K562 (cell line): ENCODE results near the gene ZNF319. TPM values are rescaled to one million over a fixed set of nuclear protein-coding genes. Genes with fewer than 3 reads are reported as not detected.

Source experiments
- ATAC-seq: fragments of 200-7000 bp; cut with Tn5 transposase; 3 replicates; pipeline ENCODE4 v1.9.1; 2020; ENCODE audit warnings: moderate library complexity
- BruUV-seq: library from RNA; stranded (reverse); fragments of 400-500 nt; replicated peaks from 2 replicates; lab custom pipeline; 2021; lab: Mats Ljungman, UMichigan
- CTCF ChIA-PET: fragments of 300-600 bp; formaldehyde crosslinking; extraction: SDS; loops from one replicate; lab custom pipeline; 2021; ENCODE audit warnings: low intra/inter-chr PET ratio; lab: Yijun Ruan, JAX
- POLR2A ChIA-PET: fragments of 300-600, 350-650 bp; sonication (Branson Sonifier 250); formaldehyde crosslinking; extraction: SDS; loops from one replicate; lab custom pipeline; 2021; ENCODE audit warnings: antibody characterized with exemption, inconsistent platforms; lab: Yijun Ruan, JAX
- DNase-seq, 4 experiments: peaks; one replicate each; pipeline versions ENCODE4 v3.0.0 to v3.0.0-alpha.2; 2011 to 2018; ENCODE audit warnings: low spot score in 3 of 4, mixed read lengths in 3 of 4; ENCODE audit errors: extremely low read depth in 1 of 4
- FAIRE-seq: peaks from 2 replicates; lab custom pipeline; 2011; peaks lifted over from hg19 to GRCh38; lab: Jason Lieb, UNC
- H2AFZ ChIP-seq: 2 replicates; pipeline ENCODE4 v1.6.0; 2011; ENCODE audit warnings: low read depth, low read length, control low read depth, inconsistent platforms
- H3K27ac ChIP-seq: fragments of 200-600 bp; 3 replicates; pipeline ENCODE4 v1.8.0; 2011; ENCODE audit warnings: low read depth, mild to moderate bottlenecking, control low read depth, inconsistent platforms, low read length, moderate library complexity, mixed read lengths; ENCODE audit errors: extremely low read depth
- H3K27me3 ChIP-seq, 2 experiments: fragments of 300-600 bp in 1 of 2; 2 replicates in 1 of 2; 3 replicates in 1 of 2; pipeline versions ENCODE4 v1.6.0 to v1.8.0; 2011; ENCODE audit warnings: inconsistent platforms in 2 of 2, low read length in 2 of 2, mild to moderate bottlenecking in 1 of 2, mixed read lengths in 1 of 2, moderate library complexity in 1 of 2; ENCODE audit not compliant: control insufficient read depth in 2 of 2, insufficient read depth in 2 of 2
- H3K36me3 ChIP-seq: fragments of 300-600 bp; 3 replicates; pipeline ENCODE4 v1.8.0; 2011; ENCODE audit warnings: mild to moderate bottlenecking, low read length, inconsistent platforms; ENCODE audit not compliant: control insufficient read depth, insufficient read depth
- H3K4me1 ChIP-seq, 2 experiments: fragments of 200-600 bp in 1 of 2; replicated peaks in 1 of 2; 2 replicates in 1 of 2; 3 replicates in 1 of 2; pipeline versions ENCODE4 v1.5.1 to v1.8.0; 2011; ENCODE audit warnings: inconsistent platforms in 2 of 2, low read length in 2 of 2, mild to moderate bottlenecking in 1 of 2, mixed read lengths in 1 of 2, moderate library complexity in 1 of 2; ENCODE audit not compliant: control insufficient read depth in 2 of 2, insufficient read depth in 2 of 2
- H3K4me2 ChIP-seq: 2 replicates; pipeline ENCODE4 v1.6.1; 2011; ENCODE audit warnings: low read length, control low read depth, inconsistent platforms, mixed read lengths; ENCODE audit not compliant: insufficient read depth
- H3K4me3 ChIP-seq: fragments of 200-600 bp; sonication (generic), shearing (Covaris generic); 2 replicates; pipeline ENCODE4 v1.5.1; 2016; ENCODE audit warnings: control low read depth, inconsistent platforms
- H3K79me2 ChIP-seq: fragments of 200-600 bp; 3 replicates; pipeline ENCODE4 v1.8.0; 2011; ENCODE audit warnings: low read length, inconsistent platforms; ENCODE audit not compliant: control insufficient read depth, insufficient read depth
- H3K9ac ChIP-seq, 2 experiments: 2 replicates each; pipeline versions ENCODE4 v1.6.0 to v1.6.1; 2011; ENCODE audit warnings: low read depth in 2 of 2, low read length in 2 of 2, control low read depth in 1 of 2, inconsistent platforms in 1 of 2, mild to moderate bottlenecking in 1 of 2, mixed read lengths in 1 of 2; ENCODE audit not compliant: insufficient read depth in 1 of 2
- H3K9me1 ChIP-seq: one replicate; pipeline ENCODE4 v1.6.0; 2011; ENCODE audit warnings: inconsistent platforms, mild to moderate bottlenecking, low read length, moderate library complexity; ENCODE audit not compliant: control insufficient read depth, insufficient read depth
- H3K9me3 ChIP-seq: replicated peaks from 2 replicates; pipeline ENCODE4 v1.5.1; 2011; ENCODE audit warnings: low read depth, low read length, inconsistent platforms; ENCODE audit not compliant: control insufficient read depth, insufficient read depth
- H4K20me1 ChIP-seq: replicated peaks from 2 replicates; pipeline ENCODE4 v1.6.1; 2011; ENCODE audit warnings: low read length, inconsistent platforms, mixed read lengths; ENCODE audit not compliant: control insufficient read depth, insufficient read depth
- BRF1 ChIP-seq: IDR thresholded peaks from 3 replicates; pipeline ENCODE4 v1.6.1; 2011; ENCODE audit warnings: borderline replicate concordance, mild to moderate bottlenecking; ENCODE audit not compliant: insufficient read length; ENCODE audit errors: extremely low read depth
- CREM ChIP-seq: IDR thresholded peaks from 2 replicates; pipeline ENCODE4 v1.6.1; 2014; ENCODE audit warnings: antibody characterized with exemption, low read depth
- KLF13 ChIP-seq: fragments of 450-650 bp; IDR thresholded peaks from 2 replicates; pipeline ENCODE4 v1.6.1; 2016; ENCODE audit warnings: missing genetic modification characterization, low read depth, mild to moderate bottlenecking, missing compliant biosample characterization, moderate library complexity, borderline replicate concordance
- NFE2L1 ChIP-seq: fragments of 450-650 bp; IDR thresholded peaks from 2 replicates; pipeline ENCODE4 v1.6.1; 2016; ENCODE audit warnings: missing genetic modification characterization, low read depth, mild to moderate bottlenecking, missing compliant biosample characterization, moderate library complexity, borderline replicate concordance
- PHB ChIP-seq: fragments of 250-450 bp; sonication (Bioruptor Pico); IDR thresholded peaks from 2 replicates; pipeline ENCODE4 v1.5.0; 2021
- POLR2AphosphoS2 ChIP-seq: IDR thresholded peaks from 2 replicates; pipeline ENCODE4 v1.6.1; 2012; ENCODE audit warnings: low read length, improper control_type of control experiment
- UBTF ChIP-seq, 2 experiments: IDR thresholded peaks; 2 replicates each; pipeline ENCODE4 v1.6.1; 2012; ENCODE audit warnings: improper control_type of control experiment in 2 of 2, low read depth in 2 of 2, low read length in 2 of 2, borderline replicate concordance in 1 of 2
- XRCC4 ChIP-seq: IDR thresholded peaks from one replicate; pipeline ENCODE4 v1.6.1; 2011; ENCODE audit not compliant: insufficient read depth, insufficient read length; ENCODE audit errors: extremely low read depth
- ZBTB17 ChIP-seq: fragments of 450-650 bp; formaldehyde crosslinking; IDR thresholded peaks from 2 replicates; pipeline ENCODE4 v1.4.0; 2020; ENCODE audit warnings: mild to moderate bottlenecking
- ZNF23 ChIP-seq: fragments of 250-450 bp; sonication (Bioruptor Pico); IDR thresholded peaks from 2 replicates; pipeline ENCODE4 v1.4.0; 2020; ENCODE audit warnings: mild to moderate bottlenecking
- ZNF232 ChIP-seq: sonication (generic); formaldehyde crosslinking; IDR thresholded peaks from 2 replicates; pipeline ENCODE4 v1.8.0; 2022; ENCODE audit warnings: mild to moderate bottlenecking, missing genetic modification reagents
- ZNF696 ChIP-seq: fragments of 250-450 bp; sonication (Bioruptor Pico); conservative IDR thresholded peaks from 2 replicates; pipeline ENCODE4 v1.4.0; 2020; ENCODE audit warnings: mild to moderate bottlenecking, moderate library complexity
- WGBS: fragments of 100-300 bp; shearing (Covaris generic); methylation state at CpG from one replicate; pipeline ENCODE4 v1.1.6; 2016; ENCODE audit warnings: low coverage, mixed read lengths; ENCODE audit not compliant: insufficient coverage; ENCODE audit errors: missing lambda C conversion rate; 5-methylcytosine and 5-hydroxymethylcytosine counted together
- in situ Hi-C: fragments of 300-500 bp; cut with MboI; formaldehyde crosslinking; loops from 4 replicates; pipeline ENCODE4 v1.15.0; 2018; ENCODE audit warnings: inconsistent platforms, mixed read lengths
- intact Hi-C: fragments of 100-400 bp; cut with micrococcal nuclease; formaldehyde crosslinking; loops from 2 replicates; pipeline ENCODE4 v1.14.2; 2022
- polyA plus RNA-seq, 8 experiments: library from polyadenylated mRNA; depleted of rRNA in 4 of 8; stranded (reverse) in 5 of 8; unstranded in 3 of 8; fragments of >200 nt; fragmentation: Nextera tagmentation in 2 of 8; fragmentation: Illumina TruSeq in 1 of 8; extraction: Ambion mirVana in 2 of 8; extraction: Trizol in 1 of 8; gene quantifications; 2 replicates each; pipeline versions ENCODE4 v1.2.1 to v1.2.3, GENCODE V29; 2011 to 2014; ENCODE audit warnings: inconsistent platforms in 1 of 8, missing spikeins in 1 of 8
- total RNA-seq, 7 experiments: library from RNA; depleted of rRNA in 6 of 7; stranded (reverse); fragments of >200 nt in 6 of 7; fragmentation: Illumina TruSeq in 2 of 7; extraction: Trizol in 2 of 7; gene quantifications; 2 replicates each; pipeline versions ENCODE4 v1.2.1 to v1.2.3, GENCODE V29; 2011 to 2021; ENCODE audit warnings: low replicate concordance in 1 of 7
- TF ChIP-seq, protein P1 (sequence below): fragments of 450-650 bp; formaldehyde crosslinking; IDR thresholded peaks from 2 replicates; pipeline ENCODE4 v1.4.0; 2020; ENCODE audit warnings: mild to moderate bottlenecking
- TF ChIP-seq, protein P2 (sequence below): fragments of 450-650 bp; IDR thresholded peaks from 2 replicates; pipeline ENCODE4 v1.6.1; 2016; ENCODE audit warnings: missing biosample characterization, missing genetic modification characterization

Gene ZNF319
- total and polyA plus RNA-seq, 9 of the 15 experiments (the other 6 are each of a cell fraction or from before 2014, with no cell fraction given) = 0.20 to 5.7 (median 1.4) TPM

DNA sequence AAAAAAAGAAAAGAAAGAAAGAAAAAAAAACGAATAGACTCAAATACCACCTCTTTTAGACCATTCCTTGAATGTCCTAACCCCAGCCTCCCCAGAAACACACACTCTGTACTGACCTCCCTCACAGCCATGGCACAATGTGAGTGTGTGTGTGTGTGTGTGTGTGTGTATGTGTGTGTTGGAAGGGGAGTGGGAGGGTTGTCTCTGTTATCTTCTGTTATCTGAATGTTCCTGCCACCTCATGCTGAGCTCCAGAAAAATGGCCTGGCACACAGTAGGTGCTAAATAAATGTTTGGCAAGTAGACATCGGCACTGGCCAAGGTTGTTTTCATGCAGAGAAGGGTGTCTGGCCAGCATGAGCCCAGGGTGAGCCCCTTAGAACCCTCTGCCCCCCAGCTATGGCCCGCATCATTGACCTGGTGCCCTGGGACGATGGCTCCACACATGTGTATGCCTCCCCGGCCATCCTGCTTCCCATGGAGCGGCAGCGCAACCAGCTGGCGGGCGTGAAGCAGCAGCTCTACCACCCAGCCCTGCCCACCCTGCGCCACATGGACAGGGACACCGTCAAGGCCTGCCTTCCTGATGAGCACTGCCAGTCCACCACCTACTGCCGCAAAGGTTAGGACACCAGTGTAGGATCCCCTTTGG, 22.9 kb downstream of the ZNF319 start (continued):
- TF ChIP-seq, protein P1, sequence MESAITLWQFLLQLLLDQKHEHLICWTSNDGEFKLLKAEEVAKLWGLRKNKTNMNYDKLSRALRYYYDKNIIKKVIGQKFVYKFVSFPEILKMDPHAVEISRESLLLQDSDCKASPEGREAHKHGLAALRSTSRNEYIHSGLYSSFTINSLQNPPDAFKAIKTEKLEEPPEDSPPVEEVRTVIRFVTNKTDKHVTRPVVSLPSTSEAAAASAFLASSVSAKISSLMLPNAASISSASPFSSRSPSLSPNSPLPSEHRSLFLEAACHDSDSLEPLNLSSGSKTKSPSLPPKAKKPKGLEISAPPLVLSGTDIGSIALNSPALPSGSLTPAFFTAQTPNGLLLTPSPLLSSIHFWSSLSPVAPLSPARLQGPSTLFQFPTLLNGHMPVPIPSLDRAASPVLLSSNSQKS (CRISPR knock-in tag) = no peak

GRCh38 chr16:57976331-57976796, 24.1 kb downstream of the ZNF319 start:
- ChIA-PET POLR2A (interaction anchor here (0.6 to 2.4 kb wide), 6 partner anchors 9 to 301 kb away, joined by 3 to 18 read pairs (median 3); partner anchors contain the start of gene USB1), CTCF (no interaction called here)
- WGBS = 0% methylated on average over 1 of the region's 2 CpGs
- no peaks in the 10 kb centered on the region for H3K79me2 ChIP-seq
- no TSS peak for BruUV-seq
- H2AFZ ChIP-seq = peak overlapping the region; percentile 88
- H3K9me1 ChIP-seq = peaks cover 6% of the 10 kb centered on the region
- no peaks in the 10 kb centered on the region for H3K9me3 ChIP-seq
- peak overlapping the region; percentile 74 for H3K4me2 ChIP-seq
- H3K4me3 ChIP-seq = no peak overlapping the region
- no peaks in the 10 kb centered on the region for H4K20me1 ChIP-seq
- DNase-seq (peak; percentile 93 to 97 (median 94)), FAIRE-seq (peak; percentile 100), ATAC-seq (peak; percentile 97)
- no peaks in the 10 kb centered on the region for H3K36me3 ChIP-seq
- in situ Hi-C loops (no loop called here), intact Hi-C loops (no loop called here)
- H3K9ac ChIP-seq = peak overlapping the region; percentile 56 to 80
- peaks cover 28 to 42% of the 10 kb centered on the region in 2 experiments for H3K4me1 ChIP-seq
- peak overlapping the region; percentile 74 for H3K27ac ChIP-seq
- no peaks in the 10 kb centered on the region for H3K27me3 ChIP-seq
- TF ChIP-seq UBTF (IDR thresholded peaks at IDR 0.05; ENCODE audit: borderline replicate concordance in 1 of 2, low read depth in 2 of 2, low read length in 2 of 2) (peak; percentile 24 to 95; a peak in 2 of 4 replicates), KLF13 (no peak), ZNF696 (CRISPR knock-in tag) (no peak), ZBTB17 (CRISPR knock-in tag) (no peak), XRCC4 (no peak), BRF1 (no peak), PHB (CRISPR knock-in tag) (no peak), POLR2AphosphoS2 (no peak), NFE2L1 (tag) (no peak), CREM (peak; percentile 79), ZNF23 (CRISPR knock-in tag) (no peak), ZNF232 (no peak)
- TF ChIP-seq, protein P2, sequence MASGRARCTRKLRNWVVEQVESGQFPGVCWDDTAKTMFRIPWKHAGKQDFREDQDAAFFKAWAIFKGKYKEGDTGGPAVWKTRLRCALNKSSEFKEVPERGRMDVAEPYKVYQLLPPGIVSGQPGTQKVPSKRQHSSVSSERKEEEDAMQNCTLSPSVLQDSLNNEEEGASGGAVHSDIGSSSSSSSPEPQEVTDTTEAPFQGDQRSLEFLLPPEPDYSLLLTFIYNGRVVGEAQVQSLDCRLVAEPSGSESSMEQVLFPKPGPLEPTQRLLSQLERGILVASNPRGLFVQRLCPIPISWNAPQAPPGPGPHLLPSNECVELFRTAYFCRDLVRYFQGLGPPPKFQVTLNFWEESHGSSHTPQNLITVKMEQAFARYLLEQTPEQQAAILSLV (tag) = no peak
